Stimulated activated naive CD4-positive, alpha-beta T cell (primary cell): ENCODE results near the gene CWC15.
"Not testable (repeated sequence)": the region's sequence is repeated elsewhere in the genome, so short reads cannot be mapped to it uniquely, and the experiment has no call there.

Experiments
- DNase-seq, 6 experiments: peaks; one replicate each; lab custom pipeline; 2025; lab: John Stamatoyannopoulos, UW

CWC15 gene

GRCh38 chr11:94973099-94973968, at the start of gene CWC15, which contains the start of gene KDM4D:
Gene CWC15 (minus strand): TSS chr11:94973556. CDS start chr11:94972185, 1,371 bp downstream.
Gene KDM4D (plus strand): TSS chr11:94973709. CDS start chr11:94997373, 23,664 bp downstream.
- peak; percentile 87 to 94 (median 90) for DNase-seq

- not testable (repeated sequence) for DNase-seq
These were observed 48.1 kb upstream of the CWC15 start for GRCh38 chr11:95021468-95021867.

- DNase-seq: no peak
These were observed 42.8 kb upstream of the CWC15 start for GRCh38 chr11:95016139-95016538.

- DNase-seq: no peak
These were observed 40.9 kb upstream of the CWC15 start for GRCh38 chr11:95014184-95014821.

GRCh38 chr11:95011376-95011775, 38.0 kb upstream of the CWC15 start:
- DNase-seq: no peak

- no peak for DNase-seq
These were observed 32.3 kb upstream of the CWC15 start for GRCh38 chr11:95005642-95006041.

- DNase-seq: no peak
These were observed 30.4 kb upstream of the CWC15 start for GRCh38 chr11:95003716-95004115.

- DNase-seq: no peak
These were observed 24.9 kb upstream of the CWC15 start for GRCh38 chr11:94998285-94998684.

- no peak for DNase-seq
These were observed 24.1 kb upstream of the CWC15 start for GRCh38 chr11:94997437-94997836.

GRCh38 chr11:94993400-94993943, 20.1 kb upstream of the CWC15 start:
- no peak for DNase-seq

GRCh38 chr11:94988748-94989147, 15.4 kb upstream of the CWC15 start:
- no peak for DNase-seq

GRCh38 chr11:94987378-94987777, 14.0 kb upstream of the CWC15 start:
- no peak for DNase-seq

- no peak for DNase-seq
These were observed 2.2 kb upstream of the CWC15 start for GRCh38 chr11:94975599-94975998.

GRCh38 chr11:94974178-94974577, 822 bp upstream of the CWC15 start:
- DNase-seq: no peak

- no peak for DNase-seq
These were observed 657 bp downstream of the CWC15 start for GRCh38 chr11:94972700-94973098.

- DNase-seq: peak in 1 of 6 experiments; percentile 7
These were observed 4.9 kb downstream of the CWC15 start for GRCh38 chr11:94968334-94968958.

- no peak for DNase-seq
These were observed 8.4 kb downstream of the CWC15 start for GRCh38 chr11:94964934-94965333.

GRCh38 chr11:94961255-94961654, 12.1 kb downstream of the CWC15 start:
- DNase-seq: no peak

- DNase-seq: no peak
These were observed 12.9 kb downstream of the CWC15 start for GRCh38 chr11:94960488-94960887.

GRCh38 chr11:94959179-94959578, 14.2 kb downstream of the CWC15 start:
- DNase-seq: no peak

GRCh38 chr11:94958121-94958696, 15.1 kb downstream of the CWC15 start:
- DNase-seq: no peak

- DNase-seq: no peak
These were observed 16.4 kb downstream of the CWC15 start for GRCh38 chr11:94956963-94957362.
